ENCODE results near the gene CYP2D6. TPM values are rescaled to one million over a fixed set of nuclear protein-coding genes. Genes with fewer than 3 reads are reported as not detected.
A peak's percentile ranks its signal among the peaks of the same experiment; 100 is the strongest.

The CYP2D6 gene
- total and polyA plus RNA-seq, 2 of the 13 experiments (the other 11 are each of a cell fraction or from before 2014, with no cell fraction given), result 1.0 to 3.7 TPM

DNA sequence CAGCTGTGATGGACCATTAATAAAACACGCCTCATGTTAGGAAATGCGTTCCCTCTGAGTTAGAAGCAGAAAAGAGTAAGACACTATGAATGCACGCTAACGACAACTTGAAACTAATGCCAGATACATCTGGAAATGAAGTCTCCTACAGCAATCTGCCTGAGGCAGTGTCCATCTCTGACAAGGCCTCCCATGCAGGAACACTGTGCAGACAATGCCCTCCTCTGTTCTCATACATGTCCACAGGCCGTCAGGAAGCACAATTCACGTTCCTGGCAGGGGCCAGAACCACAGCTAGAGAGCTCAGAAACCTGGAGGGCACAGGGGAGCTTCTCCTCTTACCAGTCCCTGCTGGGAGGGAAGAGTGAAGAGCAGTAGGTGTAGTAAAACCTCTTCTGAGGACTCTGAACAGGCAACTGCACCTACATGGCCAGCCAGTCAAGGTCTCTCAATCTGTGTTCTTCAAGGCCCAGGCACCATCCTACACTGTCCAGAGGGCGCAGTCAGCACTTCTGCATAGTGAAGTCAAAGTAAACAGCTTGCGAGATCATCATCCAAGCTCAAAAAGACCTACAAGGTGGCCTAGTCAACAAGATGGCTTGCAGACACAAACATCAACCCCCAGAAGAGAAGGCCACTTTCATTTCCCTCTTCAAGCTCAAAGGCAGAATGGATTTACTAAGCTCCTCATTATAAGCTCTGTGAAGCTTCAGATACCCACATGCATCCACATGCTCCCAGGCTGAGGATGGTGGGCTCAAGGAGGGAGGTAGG, 41.5 kb upstream of the CYP2D6 start:
- ATAC-seq (peak; percentile 15; the same call in 1 of the 3 replicates), DNase-seq (ENCODE audit: low spot score) (no peak), FAIRE-seq (peak; percentile 21)
- Histone ChIP-seq H3K36me3 (replicated peaks in 1 of 2; ENCODE audit: control insufficient read depth in 1 of 2, insufficient read depth in 2 of 2, low read length in 2 of 2) (peaks cover 20 to 34% of the 10 kb centered on the region in 2 experiments; a peak in 4 of 5 replicates), H3K79me2 (ENCODE audit: insufficient read depth, low read length) (peaks cover 7% of the 10 kb centered on the region), H3K4me2 (ENCODE audit: low read depth, low read length) (peak overlapping the region; percentile 36), H3K27me3 (ENCODE audit: control insufficient read depth in 1 of 2, insufficient read depth in 2 of 2, low read length in 2 of 2) (no peaks in the 10 kb centered on the region), H3K27ac (ENCODE audit: extremely low read length, insufficient read depth, low read length) (peak overlapping the region; percentile 54), H2AFZ (ENCODE audit: low read length) (no peak overlapping the region), H3K9me3 (ENCODE audit: low read length) (no peaks in the 10 kb centered on the region), H3K9ac (ENCODE audit: insufficient read depth, low read depth, low read length) (0 out of 2 replicates have a peak overlapping the region, but pooled peaks have one; percentile 31), H4K20me1 (ENCODE audit: insufficient read depth, low read length) (peaks cover 22% of the 10 kb centered on the region; the same call in 1 of the 2 replicates), H3K4me1 (ENCODE audit: insufficient read depth, low read length) (peaks cover 30% of the 10 kb centered on the region), H3K4me3 (replicated peaks in 1 of 3; ENCODE audit: insufficient read depth in 1 of 3, low read depth in 2 of 3, low read length in 3 of 3) (no peak overlapping the region)
- ChIA-PET CTCF (ENCODE audit: low intra/inter-chr PET ratio, low total read pairs) (no interaction called here), POLR2A (no interaction called here)
- in situ Hi-C loops (cut with HindIII; ENCODE audit: extremely low pct_ligation_motif_present, low pct_unique_long_range_greater_than_20kb) (loop anchor here (5.0 kb wide), 1 partner anchor 140 kb away; no protein-coding TSS in a partner anchor), intact Hi-C loops (cut with micrococcal nuclease; ENCODE audit: unreplicated experiment) (loop anchor here (10.0 kb wide), 1 partner anchor 93 kb away; no protein-coding TSS in a partner anchor)
- 90% methylated on average over 8 of the region's 8 CpGs for WGBS (ENCODE audit: low lambda C conversion rate)
- peak; percentile 15; the same call in 1 of the 2 replicates for TF ChIP-seq SAP130 (CRISPR knock-in tag; IDR thresholded peaks at IDR 0.05; ENCODE audit: low read depth)
- TF ChIP-seq, protein P1, sequence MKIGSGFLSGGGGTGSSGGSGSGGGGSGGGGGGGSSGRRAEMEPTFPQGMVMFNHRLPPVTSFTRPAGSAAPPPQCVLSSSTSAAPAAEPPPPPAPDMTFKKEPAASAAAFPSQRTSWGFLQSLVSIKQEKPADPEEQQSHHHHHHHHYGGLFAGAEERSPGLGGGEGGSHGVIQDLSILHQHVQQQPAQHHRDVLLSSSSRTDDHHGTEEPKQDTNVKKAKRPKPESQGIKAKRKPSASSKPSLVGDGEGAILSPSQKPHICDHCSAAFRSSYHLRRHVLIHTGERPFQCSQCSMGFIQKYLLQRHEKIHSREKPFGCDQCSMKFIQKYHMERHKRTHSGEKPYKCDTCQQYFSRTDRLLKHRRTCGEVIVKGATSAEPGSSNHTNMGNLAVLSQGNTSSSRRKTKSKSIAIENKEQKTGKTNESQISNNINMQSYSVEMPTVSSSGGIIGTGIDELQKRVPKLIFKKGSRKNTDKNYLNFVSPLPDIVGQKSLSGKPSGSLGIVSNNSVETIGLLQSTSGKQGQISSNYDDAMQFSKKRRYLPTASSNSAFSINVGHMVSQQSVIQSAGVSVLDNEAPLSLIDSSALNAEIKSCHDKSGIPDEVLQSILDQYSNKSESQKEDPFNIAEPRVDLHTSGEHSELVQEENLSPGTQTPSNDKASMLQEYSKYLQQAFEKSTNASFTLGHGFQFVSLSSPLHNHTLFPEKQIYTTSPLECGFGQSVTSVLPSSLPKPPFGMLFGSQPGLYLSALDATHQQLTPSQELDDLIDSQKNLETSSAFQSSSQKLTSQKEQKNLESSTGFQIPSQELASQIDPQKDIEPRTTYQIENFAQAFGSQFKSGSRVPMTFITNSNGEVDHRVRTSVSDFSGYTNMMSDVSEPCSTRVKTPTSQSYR (CRISPR knock-in tag; IDR thresholded peaks at IDR 0.05; ENCODE audit: borderline replicate concordance), result no peak
- TF ChIP-seq ZBTB38 (CRISPR knock-in tag; IDR thresholded peaks at IDR 0.05), result 0 out of 2 replicates have a peak, but pooled peaks have one; percentile 25
- TF ChIP-seq, protein P2, sequence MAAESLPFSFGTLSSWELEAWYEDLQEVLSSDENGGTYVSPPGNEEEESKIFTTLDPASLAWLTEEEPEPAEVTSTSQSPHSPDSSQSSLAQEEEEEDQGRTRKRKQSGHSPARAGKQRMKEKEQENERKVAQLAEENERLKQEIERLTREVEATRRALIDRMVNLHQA (CRISPR knock-in tag; IDR thresholded peaks at IDR 0.05), result no peak
- TF ChIP-seq FOXA3 (CRISPR knock-in tag; IDR thresholded peaks at IDR 0.05), result peak; percentile 8; the same call in 1 of the 2 replicates
- TF ChIP-seq ZFX (CRISPR knock-in tag; IDR thresholded peaks at IDR 0.05; ENCODE audit: low read depth), result peak; percentile 26; the same call in 1 of the 2 replicates
- no TSS peak for BruUV-seq (replicated peaks)

Measured in HepG2 (cell line).